Smooth muscle cell (in vitro differentiated cells): ENCODE results near the gene ABCA7. TPM values are rescaled to one million over a fixed set of nuclear protein-coding genes. Genes with fewer than 3 reads are reported as not detected.

Experiments used
- DNase-seq: peaks from one replicate; lab custom pipeline; 2025; ENCODE audit not compliant: unreplicated experiment; lab: John Stamatoyannopoulos, UW
- H2AFZ ChIP-seq: fragments of 200-600 bp; sonication (generic); 2 replicates; pipeline ENCODE4 v1.6.0; 2016; ENCODE audit warnings: antibody characterized with exemption, low read depth, mild to moderate bottlenecking
- H3F3A ChIP-seq: fragments of 200-600 bp; sonication (generic); 2 replicates; pipeline ENCODE4 v1.6.0; 2017; ENCODE audit warnings: antibody characterized with exemption, low read depth
- H3K27ac ChIP-seq: fragments of 200-600 bp; sonication (generic); 2 replicates; pipeline ENCODE4 v1.5.1; 2016; ENCODE audit warnings: low read depth, mild to moderate bottlenecking
- H3K27me3 ChIP-seq: fragments of 200-600 bp; sonication (generic); 2 replicates; pipeline ENCODE4 v1.6.1; 2016; ENCODE audit warnings: low read depth, mild to moderate bottlenecking
- H3K36me3 ChIP-seq: fragments of 200-600 bp; sonication (generic); 2 replicates; pipeline ENCODE4 v1.5.1; 2016; ENCODE audit warnings: low read depth
- H3K4me1 ChIP-seq: fragments of 200-600 bp; sonication (generic); 2 replicates; pipeline ENCODE4 v1.5.1; 2016; ENCODE audit warnings: low read depth
- H3K4me2 ChIP-seq: fragments of 200-600 bp; sonication (generic); 2 replicates; pipeline ENCODE4 v1.6.0; 2016; ENCODE audit warnings: mild to moderate bottlenecking
- H3K4me3 ChIP-seq: fragments of 200-600 bp; sonication (generic); 2 replicates; pipeline ENCODE4 v1.5.1; 2016; ENCODE audit warnings: mild to moderate bottlenecking
- H3K79me2 ChIP-seq: fragments of 200-600 bp; sonication (generic); 2 replicates; pipeline ENCODE4 v1.6.0; 2016; ENCODE audit warnings: low read depth, mild to moderate bottlenecking
- H3K9ac ChIP-seq: fragments of 200-600 bp; sonication (generic); 2 replicates; pipeline ENCODE4 v1.6.0; 2016; ENCODE audit warnings: low read depth
- H3K9me3 ChIP-seq: fragments of 200-600 bp; sonication (generic); replicated peaks from 2 replicates; pipeline ENCODE4 v1.5.1; 2016; ENCODE audit warnings: low read depth
- H4K20me1 ChIP-seq: fragments of 200-600 bp; sonication (generic); 2 replicates; pipeline ENCODE4 v1.6.0; 2016; ENCODE audit warnings: low read depth
- WGBS: methylation state at CpG from one replicate; pipeline ENCODE4 v1.1.7; 2016; ENCODE audit warnings: low lambda C conversion rate; 5-methylcytosine and 5-hydroxymethylcytosine counted together
- polyA plus RNA-seq: library from polyadenylated mRNA; unstranded; fragments of >200 nt; fragmentation: Nextera tagmentation; extraction: Ambion mirVana; gene quantifications from 2 replicates; pipeline ENCODE4 v1.2.1, GENCODE V29; 2016
- total RNA-seq: library from RNA; depleted of rRNA; stranded (reverse); fragments of >200 nt; gene quantifications from 2 replicates; pipeline ENCODE4 v1.2.3, GENCODE V29; 2014
- TF ChIP-seq, protein P1 (sequence below): fragments of 200-600 bp; sonication (generic); IDR thresholded peaks from 2 replicates; pipeline ENCODE4 v1.5.1; 2017; ENCODE audit warnings: borderline replicate concordance, mild to moderate bottlenecking, antibody characterized with exemption; ENCODE audit not compliant: insufficient read depth, poor library complexity, severe bottlenecking

The ABCA7 gene
- total and polyA plus RNA-seq, 2 experiments from 2014 or later: 4.1 to 11.8 TPM

DNA sequence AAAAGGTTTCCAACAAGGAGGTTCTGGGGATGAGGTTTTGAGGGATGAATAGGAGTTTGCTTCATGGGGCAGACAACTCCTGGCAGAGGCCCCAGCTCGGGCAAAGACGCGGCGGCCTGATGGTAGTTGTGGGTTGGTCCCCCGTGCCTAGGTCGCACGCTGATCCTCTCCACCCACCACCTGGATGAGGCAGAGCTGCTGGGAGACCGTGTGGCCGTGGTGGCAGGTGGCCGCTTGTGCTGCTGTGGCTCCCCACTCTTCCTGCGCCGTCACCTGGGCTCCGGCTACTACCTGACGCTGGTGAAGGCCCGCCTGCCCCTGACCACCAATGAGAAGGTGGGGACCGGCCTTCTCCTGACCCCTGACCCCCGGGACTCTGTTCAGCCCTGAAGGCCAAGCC is 11.9 kb downstream of the ABCA7 start:
- H4K20me1 ChIP-seq: no peaks in the 10 kb centered on the region
- H3K27me3 ChIP-seq: no peaks in the 10 kb centered on the region
- no peak overlapping the region for H3K27ac ChIP-seq
- no peak overlapping the region for H3K9ac ChIP-seq
- H3K4me1 ChIP-seq: no peaks in the 10 kb centered on the region
- H3K36me3 ChIP-seq: peaks cover 14% of the 10 kb centered on the region
- no peak overlapping the region for H3K4me2 ChIP-seq
- TF ChIP-seq, protein P1, sequence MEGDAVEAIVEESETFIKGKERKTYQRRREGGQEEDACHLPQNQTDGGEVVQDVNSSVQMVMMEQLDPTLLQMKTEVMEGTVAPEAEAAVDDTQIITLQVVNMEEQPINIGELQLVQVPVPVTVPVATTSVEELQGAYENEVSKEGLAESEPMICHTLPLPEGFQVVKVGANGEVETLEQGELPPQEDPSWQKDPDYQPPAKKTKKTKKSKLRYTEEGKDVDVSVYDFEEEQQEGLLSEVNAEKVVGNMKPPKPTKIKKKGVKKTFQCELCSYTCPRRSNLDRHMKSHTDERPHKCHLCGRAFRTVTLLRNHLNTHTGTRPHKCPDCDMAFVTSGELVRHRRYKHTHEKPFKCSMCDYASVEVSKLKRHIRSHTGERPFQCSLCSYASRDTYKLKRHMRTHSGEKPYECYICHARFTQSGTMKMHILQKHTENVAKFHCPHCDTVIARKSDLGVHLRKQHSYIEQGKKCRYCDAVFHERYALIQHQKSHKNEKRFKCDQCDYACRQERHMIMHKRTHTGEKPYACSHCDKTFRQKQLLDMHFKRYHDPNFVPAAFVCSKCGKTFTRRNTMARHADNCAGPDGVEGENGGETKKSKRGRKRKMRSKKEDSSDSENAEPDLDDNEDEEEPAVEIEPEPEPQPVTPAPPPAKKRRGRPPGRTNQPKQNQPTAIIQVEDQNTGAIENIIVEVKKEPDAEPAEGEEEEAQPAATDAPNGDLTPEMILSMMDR: no peak
- no peaks in the 10 kb centered on the region for H3F3A ChIP-seq
- H2AFZ ChIP-seq: no peak overlapping the region
- no peak for DNase-seq
- 92% methylated on average over 17 of the region's 17 CpGs for WGBS
- no peak overlapping the region for H3K4me3 ChIP-seq
- peaks cover 4% of the 10 kb centered on the region for H3K9me3 ChIP-seq
- no peaks in the 10 kb centered on the region for H3K79me2 ChIP-seq

DNA sequence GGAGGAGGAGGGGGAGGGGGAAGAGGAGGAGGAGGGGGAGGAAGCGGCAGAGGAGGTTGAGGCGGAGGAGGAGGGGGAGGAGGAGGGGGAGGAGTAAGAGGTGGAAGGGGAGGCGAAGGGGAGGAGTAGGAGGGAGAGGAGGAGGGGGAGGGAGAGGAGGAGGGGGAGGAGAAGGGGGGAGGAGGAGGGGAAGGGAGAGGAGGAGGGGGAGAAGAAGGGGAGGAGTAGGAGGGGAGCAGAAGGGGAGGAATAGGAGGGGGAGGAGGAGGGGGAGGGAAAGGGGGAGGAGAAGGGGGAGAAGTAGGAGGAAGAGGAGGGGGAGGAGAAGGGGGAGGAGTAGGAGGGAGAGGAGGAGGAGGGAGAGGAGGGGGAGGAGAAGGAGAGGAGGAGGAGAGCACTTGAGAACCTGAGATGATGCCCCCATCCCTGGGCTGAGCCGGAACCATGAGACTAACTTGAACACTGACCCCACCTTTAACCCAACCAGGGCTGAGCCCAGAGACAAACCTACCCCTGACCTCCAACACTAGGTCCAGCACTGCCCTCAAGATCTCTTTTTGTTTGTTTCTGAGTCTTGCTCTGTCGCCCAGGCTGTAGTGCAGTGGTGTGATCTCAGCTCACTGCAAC is 12.6 kb downstream of the ABCA7 start:
- H3K9me3 ChIP-seq: peaks cover 11% of the 10 kb centered on the region
- no peaks in the 10 kb centered on the region for H4K20me1 ChIP-seq
- no peaks in the 10 kb centered on the region for H3K4me1 ChIP-seq
- H3K27me3 ChIP-seq: no peaks in the 10 kb centered on the region
- H3K4me2 ChIP-seq: no peak overlapping the region
- no peak for DNase-seq
- no peak overlapping the region for H3K4me3 ChIP-seq
- no peaks in the 10 kb centered on the region for H3K79me2 ChIP-seq
- 79% methylated on average over 1 of the region's 5 CpGs for WGBS
- H3F3A ChIP-seq: no peaks in the 10 kb centered on the region
- TF ChIP-seq, protein P1: no peak
- H3K36me3 ChIP-seq: peaks cover 20% of the 10 kb centered on the region
- H3K9ac ChIP-seq: no peak overlapping the region
- H3K27ac ChIP-seq: no peak overlapping the region
- no peak overlapping the region for H2AFZ ChIP-seq

DNA sequence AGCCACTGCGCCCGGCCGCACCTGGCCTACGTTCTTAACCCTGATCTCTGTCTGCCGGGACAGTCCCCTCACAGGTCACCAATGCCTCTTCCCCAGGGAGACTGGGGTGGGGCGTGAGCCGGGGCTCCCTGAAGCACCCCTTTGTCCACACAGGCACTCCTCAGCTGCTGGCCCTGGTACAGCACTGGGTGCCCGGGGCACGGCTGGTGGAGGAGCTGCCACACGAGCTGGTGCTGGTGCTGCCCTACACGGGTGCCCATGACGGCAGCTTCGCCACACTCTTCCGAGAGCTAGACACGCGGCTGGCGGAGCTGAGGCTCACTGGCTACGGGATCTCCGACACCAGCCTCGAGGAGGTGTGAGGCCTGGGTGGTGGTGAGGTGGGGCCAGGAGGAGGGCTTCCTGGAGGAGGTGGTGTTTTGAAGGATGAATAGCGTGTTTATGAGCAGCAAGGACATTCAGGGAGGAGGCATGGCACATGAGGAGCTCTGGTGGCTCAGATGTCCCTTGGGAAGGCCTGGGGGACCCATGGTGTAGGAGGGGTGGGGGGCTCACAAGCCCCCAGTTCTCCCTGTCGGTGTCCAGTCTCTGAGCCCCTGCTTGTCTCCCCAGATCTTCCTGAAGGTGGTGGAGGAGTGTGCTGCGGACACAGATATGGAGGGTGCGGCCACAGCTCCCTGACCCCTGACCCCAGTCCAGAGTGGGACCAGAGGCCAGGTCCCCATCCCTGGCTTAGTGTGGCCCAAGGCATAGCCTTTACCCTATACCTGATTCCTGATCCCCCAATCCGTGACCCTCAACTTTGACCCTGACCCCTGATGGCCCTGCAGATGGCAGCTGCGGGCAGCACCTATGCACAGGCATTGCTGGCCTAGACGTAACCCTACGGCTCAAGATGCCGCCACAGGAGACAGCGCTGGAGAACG is 13.5 kb downstream of the ABCA7 start:
- H2AFZ ChIP-seq: no peak overlapping the region
- peaks cover 17% of the 10 kb centered on the region for H3K9me3 ChIP-seq
- no peaks in the 10 kb centered on the region for H4K20me1 ChIP-seq
- no peak overlapping the region for H3K9ac ChIP-seq
- H3K4me1 ChIP-seq: no peaks in the 10 kb centered on the region
- no peak overlapping the region for H3K4me2 ChIP-seq
- no peaks in the 10 kb centered on the region for H3F3A ChIP-seq
- no peak overlapping the region for H3K4me3 ChIP-seq
- no peaks in the 10 kb centered on the region for H3K27me3 ChIP-seq
- peaks cover 26% of the 10 kb centered on the region for H3K36me3 ChIP-seq
- TF ChIP-seq, protein P1: no peak
- DNase-seq: no peak
- H3K27ac ChIP-seq: no peak overlapping the region
- WGBS: 95% methylated on average over 31 of the region's 31 CpGs
- H3K79me2 ChIP-seq: no peaks in the 10 kb centered on the region
